Muscle of leg (tissue), 11 donors: Measurements from ENCODE around the gene PLIN5. TPM values are rescaled to one million over a fixed set of nuclear protein-coding genes. Genes with fewer than 3 reads are reported as not detected.

ENCODE experiments used
- DNase-seq: peaks from one replicate; pipeline ENCODE4 v3.0.0; 2013
- H3K27ac ChIP-seq: one replicate; pipeline ENCODE4 v1.5.1; 2013; ENCODE audit warnings: mild to moderate bottlenecking, low read length, control low read depth
- H3K27me3 ChIP-seq: one replicate; pipeline ENCODE4 v1.6.1; 2013; ENCODE audit warnings: low read length; ENCODE audit not compliant: control insufficient read depth, insufficient read depth
- H3K36me3 ChIP-seq: one replicate; pipeline ENCODE4 v1.6.1; 2013; ENCODE audit warnings: low read length; ENCODE audit not compliant: control insufficient read depth, insufficient read depth
- H3K4me1 ChIP-seq: one replicate; pipeline ENCODE4 v1.6.1; 2013; ENCODE audit warnings: low read length; ENCODE audit not compliant: control insufficient read depth, insufficient read depth
- H3K4me3 ChIP-seq: one replicate; pipeline ENCODE4 v1.5.1; 2013; ENCODE audit warnings: low read length, control low read depth
- H3K9me3 ChIP-seq: replicated peaks from 2 replicates; pipeline ENCODE4 v1.6.1; 2013; ENCODE audit warnings: low read depth, low read length; ENCODE audit not compliant: control insufficient read depth
- WGBS: methylation state at CpG from one replicate; pipeline ENCODE4 v1.1.5; 2013; ENCODE audit warnings: missing lambda C conversion rate; ENCODE audit not compliant: insufficient coverage; 5-methylcytosine and 5-hydroxymethylcytosine counted together
- polyA plus RNA-seq, 8 donors: library from polyadenylated mRNA; unstranded; fragments of 120-200 nt; gene quantifications; one replicate each; pipeline versions ENCODE4 v1.2.1 to v1.2.3, GENCODE V29; 2013; ENCODE audit warnings: inconsistent platforms in 1 of 8, low replicate concordance in 1 of 8; ENCODE audit not compliant: insufficient read length in 8 of 8, insufficient read depth in 1 of 8
- total RNA-seq: library from RNA; stranded (reverse); fragments of 120-200 nt; gene quantifications from one replicate; pipeline ENCODE4 v1.2.4, GENCODE V29; 2013

PLIN5 gene
- total and polyA plus RNA-seq, 9 donors = 0.83 to 5.2 (median 1.9) TPM

DNA sequence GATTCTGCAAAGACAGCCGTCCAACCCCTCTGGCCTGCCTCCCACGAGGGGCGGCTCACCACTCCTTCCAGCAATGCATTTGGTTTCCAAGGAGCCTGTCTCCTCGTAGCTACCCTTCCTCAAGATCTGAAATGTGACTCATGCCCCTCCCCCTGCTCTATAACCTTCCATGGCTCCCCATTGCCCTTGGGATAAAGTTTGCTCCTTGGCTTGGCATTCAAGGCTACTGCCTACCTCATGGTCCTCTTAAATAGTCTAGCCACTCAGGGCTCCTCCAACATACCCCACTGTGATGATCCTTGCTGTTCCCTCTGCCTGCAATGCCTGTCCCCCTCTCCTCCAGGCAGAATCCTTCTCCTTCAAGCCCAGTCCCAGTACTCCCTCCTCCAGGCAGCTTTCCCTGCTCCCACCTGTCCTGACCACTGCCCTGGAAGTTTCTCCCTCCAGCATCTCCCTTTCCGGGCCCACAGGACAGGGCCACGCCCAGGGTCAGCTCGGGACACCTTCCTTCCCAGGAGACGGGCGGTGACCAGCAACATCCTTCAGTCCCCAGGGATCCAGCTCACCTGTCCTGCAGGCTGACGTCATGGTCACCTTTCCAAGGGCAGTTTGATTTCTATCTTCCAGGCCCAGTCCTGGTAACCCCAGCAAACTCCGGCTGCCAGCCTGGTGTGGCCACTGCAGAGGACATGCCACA is 43.7 kb upstream of the PLIN5 start:
- Histone ChIP-seq H3K4me1 (peaks cover 31% of the 10 kb centered on the region), H3K27ac (no peak overlapping the region), H3K36me3 (peaks cover 3% of the 10 kb centered on the region), H3K9me3 (no peaks in the 10 kb centered on the region), H3K27me3 (peaks cover 29% of the 10 kb centered on the region), H3K4me3 (no peak overlapping the region)
- DNase-seq = no peak
- 47% methylated on average over 10 of the region's 11 CpGs for WGBS

DNA sequence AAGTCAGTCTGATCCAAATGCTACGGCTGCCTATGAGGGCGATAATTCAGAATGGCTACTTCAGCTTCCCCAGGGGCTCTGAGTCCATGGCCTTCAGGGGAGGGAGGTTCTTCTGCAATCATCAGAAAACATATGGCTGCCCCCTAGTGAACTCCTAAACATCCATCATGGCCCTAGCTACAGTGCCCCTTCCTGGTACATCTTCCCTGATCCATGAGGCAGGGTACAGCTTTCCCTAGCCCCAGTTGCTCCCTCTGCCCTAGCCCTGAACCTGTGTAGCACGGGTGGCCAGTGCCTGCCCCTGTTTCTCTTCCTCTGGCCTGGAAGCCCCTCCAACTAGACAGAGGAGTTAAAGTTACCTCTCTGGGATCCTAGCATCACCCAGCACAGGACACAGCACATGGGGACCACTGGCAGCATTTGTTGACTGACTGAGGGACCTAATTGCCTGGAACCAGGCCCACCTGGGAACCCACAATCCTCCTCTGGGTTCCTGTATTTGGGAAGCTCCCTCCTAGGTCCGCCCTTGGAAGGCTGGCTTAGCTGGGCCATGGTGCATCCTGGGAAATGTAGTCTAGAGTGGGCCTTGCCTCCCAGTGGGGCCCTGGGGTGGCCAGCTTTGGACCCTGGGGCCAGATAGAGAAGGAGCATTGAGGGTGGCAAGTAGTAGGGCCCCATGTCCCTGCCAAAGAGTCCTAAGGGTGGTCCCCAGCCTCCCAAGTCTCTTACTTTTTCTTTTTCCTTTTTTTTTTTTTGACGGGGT is 42.2 kb upstream of the PLIN5 start:
- H3K27me3 ChIP-seq = peaks cover 25% of the 10 kb centered on the region
- H3K36me3 ChIP-seq = peaks cover 3% of the 10 kb centered on the region
- H3K9me3 ChIP-seq = no peaks in the 10 kb centered on the region
- DNase-seq = peak; percentile 32
- H3K4me1 ChIP-seq = peaks cover 30% of the 10 kb centered on the region
- no peak overlapping the region for H3K4me3 ChIP-seq
- H3K27ac ChIP-seq = no peak overlapping the region
- no CpG with 5 or more reads among the region's 5 CpGs for WGBS

DNA sequence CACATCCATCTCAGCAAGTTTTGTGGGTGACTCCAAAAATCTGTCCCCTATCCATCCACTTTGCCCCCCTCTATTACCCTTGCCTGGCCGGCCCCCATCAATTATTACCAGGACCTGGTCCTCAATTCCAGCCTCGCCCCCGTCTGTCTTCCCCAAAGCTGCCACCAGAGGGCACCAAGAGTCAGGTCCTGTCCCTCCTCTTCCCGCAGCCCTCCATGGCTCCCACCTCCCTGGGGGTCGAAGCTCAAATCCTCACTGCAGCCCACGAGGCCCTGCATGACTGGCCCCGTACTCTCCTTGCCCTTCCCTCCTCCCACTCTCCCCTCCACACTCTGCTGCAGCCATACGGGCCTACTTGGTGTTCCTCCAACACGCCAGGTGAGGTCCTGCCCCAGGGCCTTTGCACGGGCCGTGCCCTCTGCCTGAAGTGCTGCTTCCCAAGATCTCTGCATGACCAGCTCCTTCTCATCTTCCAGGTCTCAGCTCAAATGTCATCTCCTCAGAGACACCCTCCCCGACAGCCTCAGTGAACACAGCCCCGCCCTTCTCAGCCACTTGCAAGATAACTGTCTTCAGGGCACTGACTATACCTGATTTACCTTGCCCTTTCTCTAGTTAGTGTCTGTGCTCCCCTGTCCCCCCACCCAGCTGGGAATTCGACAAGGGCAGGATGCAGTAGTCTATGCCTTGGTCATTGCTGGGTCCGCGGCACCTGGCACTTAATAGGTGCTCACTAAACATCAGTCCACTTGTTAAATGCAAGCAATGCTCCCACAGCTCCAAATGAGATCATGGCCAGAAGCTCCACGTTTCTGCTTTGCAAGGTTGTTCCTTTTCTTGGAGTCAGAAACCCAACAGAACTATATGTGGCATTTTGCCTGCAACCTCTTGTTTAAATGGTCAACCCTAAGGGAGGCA is 41.3 kb upstream of the PLIN5 start:
- H3K4me3 ChIP-seq = no peak overlapping the region
- no peaks in the 10 kb centered on the region for H3K9me3 ChIP-seq
- peak overlapping the region; percentile 84 for H3K27ac ChIP-seq
- peak; percentile 68 for DNase-seq
- peaks cover 31% of the 10 kb centered on the region for H3K4me1 ChIP-seq
- H3K27me3 ChIP-seq = peaks cover 19% of the 10 kb centered on the region
- 55% methylated on average over 17 of the region's 17 CpGs for WGBS
- peaks cover 3% of the 10 kb centered on the region for H3K36me3 ChIP-seq

DNA sequence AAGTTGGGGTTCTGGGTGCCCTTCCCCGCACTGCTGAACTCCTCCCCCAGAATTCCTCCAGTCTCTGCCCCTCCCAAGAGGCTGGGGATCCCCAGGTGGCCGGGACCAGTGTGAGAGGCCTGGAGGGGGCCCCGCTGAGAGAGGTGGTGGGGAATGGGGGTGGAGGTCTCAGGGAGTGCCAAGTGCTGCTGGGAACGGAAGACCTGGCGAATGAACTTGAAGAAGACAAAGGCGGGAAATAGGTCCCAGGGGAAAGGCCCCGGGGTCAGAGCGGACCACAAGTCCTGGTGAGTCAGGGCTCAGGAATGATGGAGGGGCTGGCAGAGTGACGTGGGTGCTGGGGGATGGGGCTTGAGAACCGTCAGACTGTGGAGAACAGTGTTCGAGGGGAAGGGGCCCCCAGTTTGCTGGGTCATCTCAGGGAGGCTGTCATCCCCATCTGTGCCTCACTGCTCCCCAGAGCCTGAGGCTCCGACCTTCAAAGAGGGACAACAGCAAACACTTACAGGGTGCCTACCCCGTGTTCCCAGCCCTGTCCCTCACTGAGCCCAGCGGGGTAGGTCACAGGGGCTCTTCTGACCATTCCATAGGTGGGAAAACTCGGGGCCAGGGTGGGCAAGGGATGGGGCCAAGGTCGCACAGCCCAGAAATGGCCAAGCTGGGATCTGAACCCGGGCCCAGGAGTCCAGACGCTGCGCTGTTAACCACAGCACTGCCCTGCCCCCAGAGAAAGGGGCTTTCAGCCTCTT is 40.4 kb upstream of the PLIN5 start:
- 28% methylated on average over 16 of the region's 19 CpGs for WGBS
- H3K36me3 ChIP-seq = peaks cover 3% of the 10 kb centered on the region
- H3K4me1 ChIP-seq = peaks cover 35% of the 10 kb centered on the region
- peak overlapping the region; percentile 88 for H3K27ac ChIP-seq
- H3K27me3 ChIP-seq = peaks cover 14% of the 10 kb centered on the region
- DNase-seq = peak; percentile 89
- H3K9me3 ChIP-seq = no peaks in the 10 kb centered on the region
- no peak overlapping the region for H3K4me3 ChIP-seq

DNA sequence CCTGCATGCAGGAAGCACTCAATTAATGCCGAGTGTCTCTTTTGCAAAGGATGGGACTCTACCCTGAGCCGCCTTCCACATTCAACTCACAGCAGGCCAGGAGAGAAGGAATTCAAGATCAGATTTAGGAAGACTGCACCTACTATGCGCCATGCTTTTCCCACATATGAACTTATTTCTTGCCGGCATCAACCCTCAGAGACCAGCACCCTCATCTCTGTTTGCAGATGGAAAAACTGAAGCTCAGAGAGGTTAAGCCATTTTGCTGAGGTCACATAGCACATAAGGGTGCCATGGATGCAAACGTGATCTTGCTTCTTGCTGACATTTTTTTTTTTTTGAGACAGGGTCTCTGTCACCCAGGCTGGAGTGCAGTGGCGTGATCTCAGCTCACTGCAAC is 38.7 kb upstream of the PLIN5 start:
- no peak overlapping the region for H3K27ac ChIP-seq
- no peaks in the 10 kb centered on the region for H3K9me3 ChIP-seq
- H3K36me3 ChIP-seq = peaks cover 3% of the 10 kb centered on the region
- peaks cover 33% of the 10 kb centered on the region for H3K4me1 ChIP-seq
- WGBS = 74% methylated on average over 6 of the region's 6 CpGs
- no peaks in the 10 kb centered on the region for H3K27me3 ChIP-seq
- H3K4me3 ChIP-seq = no peak overlapping the region
- no peak for DNase-seq

DNA sequence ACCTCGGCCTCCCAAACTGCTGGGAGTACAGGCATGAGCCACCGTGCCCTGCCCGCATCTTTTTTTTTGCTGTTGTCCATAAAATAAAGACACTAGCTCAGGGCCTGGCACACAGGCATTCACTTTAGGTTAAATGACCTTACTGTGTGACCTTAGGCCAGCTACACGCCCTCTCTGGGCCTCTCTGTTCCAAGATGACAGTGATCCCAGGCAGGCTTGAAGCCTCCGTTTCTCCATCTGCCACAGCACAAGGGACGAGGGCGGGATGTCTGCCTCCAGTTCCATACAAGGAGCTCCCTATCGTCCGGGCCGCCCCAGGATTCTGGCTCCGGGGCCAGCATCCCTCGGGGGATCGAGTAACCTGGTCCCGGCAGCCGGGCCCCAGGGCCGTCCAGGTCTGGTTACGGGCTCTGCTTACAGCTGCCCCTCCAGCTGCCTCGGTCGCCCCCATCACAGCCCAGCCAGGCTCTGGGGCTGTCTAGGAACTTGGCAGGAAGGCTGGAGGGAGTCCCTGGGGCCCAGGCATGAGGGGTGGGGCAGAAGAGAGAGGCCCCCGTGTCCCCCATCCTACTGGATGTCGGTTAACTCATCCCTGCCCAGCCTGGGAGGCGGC is 36.4 kb upstream of the PLIN5 start:
- DNase-seq = peak; percentile 88
- no peaks in the 10 kb centered on the region for H3K27me3 ChIP-seq
- 23% methylated on average over 18 of the region's 22 CpGs for WGBS

DNA sequence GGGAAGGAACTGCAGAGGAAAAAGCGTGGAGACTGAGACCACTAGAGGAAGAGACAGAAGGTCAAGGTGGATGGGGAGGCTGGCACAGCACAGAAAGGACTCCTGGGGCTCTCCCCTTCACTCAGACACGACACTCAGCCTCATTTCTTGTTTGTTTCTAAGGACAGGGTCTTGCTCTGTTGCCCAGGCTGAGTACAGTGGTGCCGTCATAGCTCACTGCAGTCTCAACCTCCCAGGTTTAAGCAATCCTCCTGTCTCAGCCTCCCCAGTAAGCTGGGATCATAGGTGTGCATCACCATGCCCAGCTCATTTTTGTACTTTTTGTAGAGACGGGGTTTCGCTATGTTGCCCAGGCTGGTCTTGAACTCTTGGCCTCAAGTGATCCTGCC is 35.9 kb upstream of the PLIN5 start:
- peaks cover 51% of the 10 kb centered on the region for H3K4me1 ChIP-seq
- no peaks in the 10 kb centered on the region for H3K36me3 ChIP-seq
- 73% methylated on average over 4 of the region's 5 CpGs for WGBS
- H3K9me3 ChIP-seq = no peaks in the 10 kb centered on the region
- no peaks in the 10 kb centered on the region for H3K27me3 ChIP-seq
- DNase-seq = no peak
- no peak overlapping the region for H3K4me3 ChIP-seq
- H3K27ac ChIP-seq = no peak overlapping the region

More for the DNA sequence above, 36.4 kb upstream of the PLIN5 start:
- H3K27ac ChIP-seq = peak overlapping the region; percentile 37
- no peaks in the 10 kb centered on the region for H3K36me3 ChIP-seq
- no peaks in the 10 kb centered on the region for H3K9me3 ChIP-seq
- no peak overlapping the region for H3K4me3 ChIP-seq
- peaks cover 47% of the 10 kb centered on the region for H3K4me1 ChIP-seq

DNA sequence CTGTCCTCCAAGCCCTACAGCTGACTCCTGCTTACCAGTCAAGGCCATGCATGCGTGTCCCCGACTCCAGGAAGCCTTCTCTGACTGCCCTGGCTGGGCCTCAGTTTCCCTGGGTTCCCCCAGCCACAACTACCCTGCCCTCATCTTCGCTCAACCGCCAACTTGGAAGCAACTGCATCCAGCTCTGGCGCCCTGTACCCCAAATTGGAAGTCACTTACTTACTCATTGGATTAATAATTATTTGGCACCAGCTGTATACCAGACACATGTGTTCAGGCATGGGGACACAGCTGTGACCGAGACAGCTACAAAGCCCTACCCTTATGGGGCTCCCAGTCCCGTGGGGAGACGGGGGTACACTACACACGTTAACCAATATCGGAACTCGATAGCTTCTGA is 35.4 kb upstream of the PLIN5 start:
- no peak overlapping the region for H3K27ac ChIP-seq
- H3K27me3 ChIP-seq = no peaks in the 10 kb centered on the region
- H3K9me3 ChIP-seq = no peaks in the 10 kb centered on the region
- H3K36me3 ChIP-seq = no peaks in the 10 kb centered on the region
- no peak overlapping the region for H3K4me3 ChIP-seq
- WGBS = 89% methylated on average over 6 of the region's 11 CpGs
- DNase-seq = no peak
- peaks cover 48% of the 10 kb centered on the region for H3K4me1 ChIP-seq

DNA sequence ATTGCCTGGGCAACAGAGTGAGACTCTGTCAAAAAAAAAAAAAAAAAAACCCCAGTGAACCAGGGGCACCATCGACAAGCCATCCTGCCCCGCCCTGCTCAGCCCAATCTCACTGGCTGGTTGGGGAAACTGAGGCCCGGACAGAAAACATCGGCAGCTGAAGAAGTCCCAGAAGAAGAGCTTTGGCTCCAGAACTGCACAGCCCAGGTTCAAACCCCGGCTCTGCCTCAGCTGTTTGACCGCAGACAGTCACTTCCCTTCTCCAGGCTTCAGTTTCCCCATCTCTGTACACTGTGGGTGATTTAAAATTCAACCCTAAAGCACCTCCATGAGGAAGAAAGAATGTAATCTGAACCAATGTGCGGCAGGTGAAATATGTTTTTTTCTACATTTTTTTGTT is 33.9 kb upstream of the PLIN5 start:
- 56% methylated on average over 4 of the region's 7 CpGs for WGBS
- DNase-seq = peak; percentile 13
- no peak overlapping the region for H3K27ac ChIP-seq

More for the DNA sequence above, 33.9 kb upstream of the PLIN5 start:
- Histone ChIP-seq H3K4me1 (peaks cover 47% of the 10 kb centered on the region), H3K36me3 (no peaks in the 10 kb centered on the region), H3K4me3 (no peak overlapping the region), H3K27me3 (no peaks in the 10 kb centered on the region), H3K9me3 (no peaks in the 10 kb centered on the region)
